NB4 (cell line): ENCODE data around the gene ATXN7L1.

ENCODE experiments used
- CTCF ChIP-seq: IDR thresholded peaks from one replicate; pipeline ENCODE4 v1.5.1; 2012; ENCODE audit warnings: low read depth, low read length
- MAX ChIP-seq: IDR thresholded peaks from 2 replicates; pipeline ENCODE4 v1.6.1; 2011; ENCODE audit warnings: low read depth, low read length
- MYC ChIP-seq: IDR thresholded peaks from 2 replicates; pipeline ENCODE4 v1.6.1; 2011; ENCODE audit warnings: low read depth, low read length
- POLR2A ChIP-seq: IDR thresholded peaks from 2 replicates; pipeline ENCODE4 v1.6.1; 2011; ENCODE audit warnings: mild to moderate bottlenecking; ENCODE audit not compliant: insufficient read length; ENCODE audit errors: extremely low read depth

- TF ChIP-seq CTCF = no peak
- no peak for TF ChIP-seq POLR2A
- no peak for TF ChIP-seq MAX
- no peak for TF ChIP-seq MYC
Observed at GRCh38 chr7:105715528-105715927, 160.9 kb downstream of the ATXN7L1 start.
